K562 (cell line): ENCODE results near the gene G6PC3. TPM values are rescaled to one million over a fixed set of nuclear protein-coding genes. Genes with fewer than 3 reads are reported as not detected.

Experiments used
- ATAC-seq: fragments of 200-7000 bp; cut with Tn5 transposase; 3 replicates; pipeline ENCODE4 v1.9.1; 2020; ENCODE audit warnings: moderate library complexity
- BruUV-seq: library from RNA; stranded (reverse); fragments of 400-500 nt; replicated peaks from 2 replicates; lab custom pipeline; 2021; lab: Mats Ljungman, UMichigan
- CTCF ChIA-PET: fragments of 300-600 bp; formaldehyde crosslinking; extraction: SDS; loops from one replicate; lab custom pipeline; 2021; ENCODE audit warnings: low intra/inter-chr PET ratio; lab: Yijun Ruan, JAX
- POLR2A ChIA-PET: fragments of 300-600, 350-650 bp; sonication (Branson Sonifier 250); formaldehyde crosslinking; extraction: SDS; loops from one replicate; lab custom pipeline; 2021; ENCODE audit warnings: antibody characterized with exemption, inconsistent platforms; lab: Yijun Ruan, JAX
- DNase-seq, 4 experiments: peaks; one replicate each; pipeline versions ENCODE4 v3.0.0 to v3.0.0-alpha.2; 2011 to 2018; ENCODE audit warnings: low spot score in 3 of 4, mixed read lengths in 3 of 4; ENCODE audit errors: extremely low read depth in 1 of 4
- FAIRE-seq: peaks from 2 replicates; lab custom pipeline; 2011; peaks lifted over from hg19 to GRCh38; lab: Jason Lieb, UNC
- H2AFZ ChIP-seq: 2 replicates; pipeline ENCODE4 v1.6.0; 2011; ENCODE audit warnings: low read depth, low read length, control low read depth, inconsistent platforms
- H3K27ac ChIP-seq: fragments of 200-600 bp; 3 replicates; pipeline ENCODE4 v1.8.0; 2011; ENCODE audit warnings: low read depth, mild to moderate bottlenecking, control low read depth, inconsistent platforms, low read length, moderate library complexity, mixed read lengths; ENCODE audit errors: extremely low read depth
- H3K27me3 ChIP-seq, 2 experiments: fragments of 300-600 bp in 1 of 2; 2 replicates in 1 of 2; 3 replicates in 1 of 2; pipeline versions ENCODE4 v1.6.0 to v1.8.0; 2011; ENCODE audit warnings: inconsistent platforms in 2 of 2, low read length in 2 of 2, mild to moderate bottlenecking in 1 of 2, mixed read lengths in 1 of 2, moderate library complexity in 1 of 2; ENCODE audit not compliant: control insufficient read depth in 2 of 2, insufficient read depth in 2 of 2
- H3K36me3 ChIP-seq: fragments of 300-600 bp; 3 replicates; pipeline ENCODE4 v1.8.0; 2011; ENCODE audit warnings: mild to moderate bottlenecking, low read length, inconsistent platforms; ENCODE audit not compliant: control insufficient read depth, insufficient read depth
- H3K4me1 ChIP-seq, 2 experiments: fragments of 200-600 bp in 1 of 2; replicated peaks in 1 of 2; 2 replicates in 1 of 2; 3 replicates in 1 of 2; pipeline versions ENCODE4 v1.5.1 to v1.8.0; 2011; ENCODE audit warnings: inconsistent platforms in 2 of 2, low read length in 2 of 2, mild to moderate bottlenecking in 1 of 2, mixed read lengths in 1 of 2, moderate library complexity in 1 of 2; ENCODE audit not compliant: control insufficient read depth in 2 of 2, insufficient read depth in 2 of 2
- H3K4me2 ChIP-seq: 2 replicates; pipeline ENCODE4 v1.6.1; 2011; ENCODE audit warnings: low read length, control low read depth, inconsistent platforms, mixed read lengths; ENCODE audit not compliant: insufficient read depth
- H3K4me3 ChIP-seq: fragments of 200-600 bp; sonication (generic), shearing (Covaris generic); 2 replicates; pipeline ENCODE4 v1.5.1; 2016; ENCODE audit warnings: control low read depth, inconsistent platforms
- H3K79me2 ChIP-seq: fragments of 200-600 bp; 3 replicates; pipeline ENCODE4 v1.8.0; 2011; ENCODE audit warnings: low read length, inconsistent platforms; ENCODE audit not compliant: control insufficient read depth, insufficient read depth
- H3K9ac ChIP-seq, 2 experiments: 2 replicates each; pipeline versions ENCODE4 v1.6.0 to v1.6.1; 2011; ENCODE audit warnings: low read depth in 2 of 2, low read length in 2 of 2, control low read depth in 1 of 2, inconsistent platforms in 1 of 2, mild to moderate bottlenecking in 1 of 2, mixed read lengths in 1 of 2; ENCODE audit not compliant: insufficient read depth in 1 of 2
- H3K9me1 ChIP-seq: one replicate; pipeline ENCODE4 v1.6.0; 2011; ENCODE audit warnings: inconsistent platforms, mild to moderate bottlenecking, low read length, moderate library complexity; ENCODE audit not compliant: control insufficient read depth, insufficient read depth
- H3K9me3 ChIP-seq: replicated peaks from 2 replicates; pipeline ENCODE4 v1.5.1; 2011; ENCODE audit warnings: low read depth, low read length, inconsistent platforms; ENCODE audit not compliant: control insufficient read depth, insufficient read depth
- H4K20me1 ChIP-seq: replicated peaks from 2 replicates; pipeline ENCODE4 v1.6.1; 2011; ENCODE audit warnings: low read length, inconsistent platforms, mixed read lengths; ENCODE audit not compliant: control insufficient read depth, insufficient read depth
- HNRNPH1 ChIP-seq: fragments of 200-400 bp; formaldehyde crosslinking; optimal IDR thresholded peaks from 2 replicates; pipeline ENCODE3; 2017; ENCODE audit warnings: low read depth, mild to moderate bottlenecking, low read length, moderate library complexity
- LCOR ChIP-seq: sonication (generic); formaldehyde crosslinking; IDR thresholded peaks from 2 replicates; pipeline ENCODE4 v1.8.0; 2022; ENCODE audit warnings: mild to moderate bottlenecking, missing genetic modification reagents
- RBFOX2 ChIP-seq: fragments of 200-400 bp; formaldehyde crosslinking; IDR thresholded peaks from 2 replicates; pipeline ENCODE4 v1.6.1; 2017; ENCODE audit warnings: low read depth, mild to moderate bottlenecking, low read length, moderate library complexity
- SMAD1 ChIP-seq: fragments of 150-350 bp; IDR thresholded peaks from 2 replicates; pipeline ENCODE4 v1.6.1; 2014; ENCODE audit warnings: low read length, low read depth; ENCODE audit not compliant: partially characterized antibody
- ZNF140 ChIP-seq: fragments of 250-450 bp; sonication (Bioruptor Pico); IDR thresholded peaks from 2 replicates; pipeline ENCODE4 v1.8.0; 2021; ENCODE audit warnings: moderate library complexity, mild to moderate bottlenecking, inconsistent platforms
- ZNF197 ChIP-seq: fragments of 200-800 bp; sonication (Bioruptor generic); IDR thresholded peaks from 2 replicates; pipeline ENCODE4 v1.6.1; 2016; ENCODE audit warnings: low read depth, missing genetic modification characterization, missing compliant biosample characterization
- WGBS: fragments of 100-300 bp; shearing (Covaris generic); methylation state at CpG from one replicate; pipeline ENCODE4 v1.1.6; 2016; ENCODE audit warnings: low coverage, mixed read lengths; ENCODE audit not compliant: insufficient coverage; ENCODE audit errors: missing lambda C conversion rate; 5-methylcytosine and 5-hydroxymethylcytosine counted together
- in situ Hi-C: fragments of 300-500 bp; cut with MboI; formaldehyde crosslinking; loops from 4 replicates; pipeline ENCODE4 v1.15.0; 2018; ENCODE audit warnings: inconsistent platforms, mixed read lengths
- intact Hi-C: fragments of 100-400 bp; cut with micrococcal nuclease; formaldehyde crosslinking; loops from 2 replicates; pipeline ENCODE4 v1.14.2; 2022
- polyA plus RNA-seq, 8 experiments: library from polyadenylated mRNA; depleted of rRNA in 4 of 8; stranded (reverse) in 5 of 8; unstranded in 3 of 8; fragments of >200 nt; fragmentation: Nextera tagmentation in 2 of 8; fragmentation: Illumina TruSeq in 1 of 8; extraction: Ambion mirVana in 2 of 8; extraction: Trizol in 1 of 8; gene quantifications; 2 replicates each; pipeline versions ENCODE4 v1.2.1 to v1.2.3, GENCODE V29; 2011 to 2014; ENCODE audit warnings: inconsistent platforms in 1 of 8, missing spikeins in 1 of 8
- total RNA-seq, 7 experiments: library from RNA; depleted of rRNA in 6 of 7; stranded (reverse); fragments of >200 nt in 6 of 7; fragmentation: Illumina TruSeq in 2 of 7; extraction: Trizol in 2 of 7; gene quantifications; 2 replicates each; pipeline versions ENCODE4 v1.2.1 to v1.2.3, GENCODE V29; 2011 to 2021; ENCODE audit warnings: low replicate concordance in 1 of 7
- TF ChIP-seq, protein P1 (sequence below), 3 experiments: IDR thresholded peaks in 2 of 3; conservative IDR thresholded peaks in 1 of 3; 2 replicates each; pipeline ENCODE4 v1.5.1; 2011 to 2012; ENCODE audit warnings: low read length in 3 of 3, mild to moderate bottlenecking in 3 of 3, control low read depth in 2 of 3, improper control_type of control experiment in 1 of 3, inconsistent platforms in 1 of 3, low read depth in 1 of 3, mixed read lengths in 1 of 3, moderate library complexity in 1 of 3; ENCODE audit not compliant: insufficient read depth in 2 of 3

The G6PC3 gene
- total and polyA plus RNA-seq, 9 of the 15 experiments (the other 6 are each of a cell fraction or from before 2014, with no cell fraction given) = 10.4 to 57.8 (median 31.1) TPM

DNA sequence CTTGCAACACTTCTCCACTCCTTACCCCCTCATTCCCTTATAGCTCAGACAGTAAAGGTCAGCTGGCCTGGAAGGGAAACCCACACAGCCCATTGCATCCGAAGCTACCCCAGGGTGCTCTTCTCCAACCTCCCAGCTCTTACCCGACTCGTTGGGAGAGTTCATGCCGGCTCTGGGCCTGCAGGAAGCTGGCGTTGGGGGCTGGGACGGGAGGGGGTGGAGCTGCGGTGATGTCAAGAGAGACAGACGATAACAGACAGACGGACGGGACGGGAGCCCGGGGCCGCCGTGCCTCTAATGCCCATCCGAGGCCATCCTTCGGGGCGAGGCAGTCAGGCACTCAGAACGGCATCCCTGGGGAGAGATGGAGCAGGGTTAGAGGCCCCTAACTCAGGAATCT lies 46.8 kb downstream of the G6PC3 start:
- WGBS = 33% methylated on average over 15 of the region's 18 CpGs
- H3K4me2 ChIP-seq = no peak overlapping the region
- H3K9me3 ChIP-seq = no peaks in the 10 kb centered on the region
- ChIA-PET POLR2A (interaction anchor here (0.6 to 1.4 kb wide), 6 partner anchors 10 to 200 kb away, joined by 3 to 5 read pairs (median 3); no protein-coding TSS in a partner anchor), CTCF (no interaction called here)
- H3K9me1 ChIP-seq = no peaks in the 10 kb centered on the region
- intact Hi-C loops (no loop called here), in situ Hi-C loops (no loop called here)
- no peak for DNase-seq
- peaks cover 3% of the 10 kb centered on the region; the same call in 1 of the 3 replicates for H3K79me2 ChIP-seq
- no peak for FAIRE-seq
- no peaks in the 10 kb centered on the region; the same call in 2 of the 3 replicates for H3K36me3 ChIP-seq
- no TSS peak for BruUV-seq
- H2AFZ ChIP-seq = no peak overlapping the region
- TF ChIP-seq ZNF140 (CRISPR knock-in tag) = no peak
- peak; percentile 6; the same call in 1 of the 3 replicates for ATAC-seq
- peaks cover 12 to 39% of the 10 kb centered on the region in 2 experiments; a peak in 4 of 5 replicates for H3K4me1 ChIP-seq
- H3K9ac ChIP-seq = peak overlapping the region in 1 of 2 experiments; percentile 2; a peak in 1 of 4 replicates
- no peak overlapping the region for H3K4me3 ChIP-seq
- no peaks in the 10 kb centered on the region for H3K27me3 ChIP-seq
- H3K27ac ChIP-seq = no peak overlapping the region
- H4K20me1 ChIP-seq = peaks cover 19% of the 10 kb centered on the region; the same call in 1 of the 2 replicates

DNA sequence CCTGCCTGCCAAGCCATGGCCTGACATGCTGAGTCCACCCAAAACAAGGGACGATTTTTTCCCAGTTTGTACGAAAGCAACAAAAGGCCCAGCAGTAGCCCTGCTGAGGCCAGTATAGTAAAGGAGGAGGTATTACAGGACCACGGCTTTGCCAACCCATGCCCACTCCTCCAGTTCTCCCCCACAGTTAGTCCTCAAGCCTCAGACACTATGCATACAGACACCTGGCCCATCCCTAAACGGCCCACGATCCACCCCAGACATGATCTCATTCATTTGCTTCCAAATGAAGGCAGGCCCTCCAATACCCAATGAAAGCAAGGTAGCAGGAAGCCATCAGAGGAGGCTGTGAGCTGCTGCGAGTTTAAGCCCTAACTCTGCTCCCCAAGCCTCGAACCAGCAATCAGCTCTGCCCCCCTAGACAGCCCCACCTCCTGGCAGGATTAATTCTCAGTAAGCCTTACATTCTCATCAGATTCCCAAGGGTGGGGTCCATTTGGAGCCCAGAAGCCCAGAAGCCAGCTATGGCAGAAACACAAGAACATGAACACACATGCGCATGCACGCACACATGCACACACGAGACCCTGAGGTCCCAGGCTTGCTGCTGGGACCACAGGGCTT lies 48.0 kb downstream of the G6PC3 start:
- no peak overlapping the region for H3K4me2 ChIP-seq
- H3K9me1 ChIP-seq = no peaks in the 10 kb centered on the region
- no peaks in the 10 kb centered on the region; the same call in 2 of the 3 replicates for H3K36me3 ChIP-seq
- ChIA-PET POLR2A (interaction anchor here (0.7 to 1.4 kb wide), 6 partner anchors 9 to 123 kb away, joined by 3 to 5 read pairs (median 3); no protein-coding TSS in a partner anchor), CTCF (no interaction called here)
- H3K27me3 ChIP-seq = no peaks in the 10 kb centered on the region; a peak in 1 of 5 replicates
- TF ChIP-seq HNRNPH1 (no peak), ZNF197 (CRISPR knock-in tag) (no peak), RBFOX2 (0 out of 2 replicates have a peak, but pooled peaks have one; percentile 29), LCOR (CRISPR knock-in tag) (no peak), SMAD1 (no peak)
- TF ChIP-seq, protein P1, sequence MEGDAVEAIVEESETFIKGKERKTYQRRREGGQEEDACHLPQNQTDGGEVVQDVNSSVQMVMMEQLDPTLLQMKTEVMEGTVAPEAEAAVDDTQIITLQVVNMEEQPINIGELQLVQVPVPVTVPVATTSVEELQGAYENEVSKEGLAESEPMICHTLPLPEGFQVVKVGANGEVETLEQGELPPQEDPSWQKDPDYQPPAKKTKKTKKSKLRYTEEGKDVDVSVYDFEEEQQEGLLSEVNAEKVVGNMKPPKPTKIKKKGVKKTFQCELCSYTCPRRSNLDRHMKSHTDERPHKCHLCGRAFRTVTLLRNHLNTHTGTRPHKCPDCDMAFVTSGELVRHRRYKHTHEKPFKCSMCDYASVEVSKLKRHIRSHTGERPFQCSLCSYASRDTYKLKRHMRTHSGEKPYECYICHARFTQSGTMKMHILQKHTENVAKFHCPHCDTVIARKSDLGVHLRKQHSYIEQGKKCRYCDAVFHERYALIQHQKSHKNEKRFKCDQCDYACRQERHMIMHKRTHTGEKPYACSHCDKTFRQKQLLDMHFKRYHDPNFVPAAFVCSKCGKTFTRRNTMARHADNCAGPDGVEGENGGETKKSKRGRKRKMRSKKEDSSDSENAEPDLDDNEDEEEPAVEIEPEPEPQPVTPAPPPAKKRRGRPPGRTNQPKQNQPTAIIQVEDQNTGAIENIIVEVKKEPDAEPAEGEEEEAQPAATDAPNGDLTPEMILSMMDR (IDR thresholded peaks at IDR 0.05 in 2 of 3, conservative IDR thresholded peaks at IDR 0.05 in 1 of 3; ENCODE audit: insufficient read depth in 2 of 3, low read depth in 1 of 3, low read length in 3 of 3) = peak in 1 of 3 experiments; percentile 23; a peak in 2 of 6 replicates
- H3K27ac ChIP-seq = no peak overlapping the region
- FAIRE-seq (no peak), DNase-seq (no peak), ATAC-seq (no peak)
- H3K9ac ChIP-seq = peak overlapping the region in 1 of 2 experiments; percentile 17; a peak in 1 of 4 replicates
- H3K4me1 ChIP-seq = peaks cover 10 to 40% of the 10 kb centered on the region in 2 experiments; a peak in 4 of 5 replicates
- no peak overlapping the region for H2AFZ ChIP-seq
- no peak overlapping the region for H3K4me3 ChIP-seq
- in situ Hi-C loops = no loop called here
- peaks cover 12% of the 10 kb centered on the region for H3K79me2 ChIP-seq
- no TSS peak for BruUV-seq
- intact Hi-C loops = no loop called here
- H3K9me3 ChIP-seq = no peaks in the 10 kb centered on the region
- H4K20me1 ChIP-seq = peaks cover 19% of the 10 kb centered on the region; the same call in 1 of the 2 replicates
- WGBS = 48% methylated on average over 10 of the region's 10 CpGs
